AG09319 (cell line): ENCODE data around the gene TBL1XR1.
"Not testable (repeated sequence)": the region's sequence is repeated elsewhere in the genome, so short reads cannot be mapped to it uniquely, and the experiment has no call there.

Source experiments
- DNase-seq: peaks from one replicate; pipeline ENCODE4 v3.0.0-alpha.2; 2010; ENCODE audit warnings: low read depth; ENCODE audit errors: extremely low read depth
- TF ChIP-seq, protein P1 (sequence below): IDR thresholded peaks from 2 replicates; pipeline ENCODE4 v1.5.1; 2011; ENCODE audit warnings: low read depth, mild to moderate bottlenecking, inconsistent platforms, low read length, moderate library complexity

The TBL1XR1 gene

DNA sequence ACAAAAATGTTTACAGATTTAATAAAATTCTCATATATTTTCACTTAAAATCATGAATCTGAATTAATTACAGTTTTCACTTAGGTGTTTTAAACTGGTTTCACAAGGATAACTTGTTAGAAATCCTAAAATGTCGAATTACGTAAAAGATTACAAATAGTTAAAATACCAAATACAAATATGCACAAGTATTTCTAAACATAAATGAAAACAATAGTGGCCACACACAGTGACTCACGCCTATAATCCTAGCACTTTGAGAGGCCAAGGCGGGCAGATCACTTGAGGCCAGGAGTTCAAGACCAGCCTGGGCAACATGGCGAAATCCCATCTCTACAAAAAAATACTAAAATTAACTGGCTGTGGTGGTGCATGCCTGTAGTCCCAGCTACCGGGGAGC, 10.9 kb upstream of the TBL1XR1 start:
- TF ChIP-seq, protein P1, sequence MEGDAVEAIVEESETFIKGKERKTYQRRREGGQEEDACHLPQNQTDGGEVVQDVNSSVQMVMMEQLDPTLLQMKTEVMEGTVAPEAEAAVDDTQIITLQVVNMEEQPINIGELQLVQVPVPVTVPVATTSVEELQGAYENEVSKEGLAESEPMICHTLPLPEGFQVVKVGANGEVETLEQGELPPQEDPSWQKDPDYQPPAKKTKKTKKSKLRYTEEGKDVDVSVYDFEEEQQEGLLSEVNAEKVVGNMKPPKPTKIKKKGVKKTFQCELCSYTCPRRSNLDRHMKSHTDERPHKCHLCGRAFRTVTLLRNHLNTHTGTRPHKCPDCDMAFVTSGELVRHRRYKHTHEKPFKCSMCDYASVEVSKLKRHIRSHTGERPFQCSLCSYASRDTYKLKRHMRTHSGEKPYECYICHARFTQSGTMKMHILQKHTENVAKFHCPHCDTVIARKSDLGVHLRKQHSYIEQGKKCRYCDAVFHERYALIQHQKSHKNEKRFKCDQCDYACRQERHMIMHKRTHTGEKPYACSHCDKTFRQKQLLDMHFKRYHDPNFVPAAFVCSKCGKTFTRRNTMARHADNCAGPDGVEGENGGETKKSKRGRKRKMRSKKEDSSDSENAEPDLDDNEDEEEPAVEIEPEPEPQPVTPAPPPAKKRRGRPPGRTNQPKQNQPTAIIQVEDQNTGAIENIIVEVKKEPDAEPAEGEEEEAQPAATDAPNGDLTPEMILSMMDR: no peak
- DNase-seq: no peak

DNA sequence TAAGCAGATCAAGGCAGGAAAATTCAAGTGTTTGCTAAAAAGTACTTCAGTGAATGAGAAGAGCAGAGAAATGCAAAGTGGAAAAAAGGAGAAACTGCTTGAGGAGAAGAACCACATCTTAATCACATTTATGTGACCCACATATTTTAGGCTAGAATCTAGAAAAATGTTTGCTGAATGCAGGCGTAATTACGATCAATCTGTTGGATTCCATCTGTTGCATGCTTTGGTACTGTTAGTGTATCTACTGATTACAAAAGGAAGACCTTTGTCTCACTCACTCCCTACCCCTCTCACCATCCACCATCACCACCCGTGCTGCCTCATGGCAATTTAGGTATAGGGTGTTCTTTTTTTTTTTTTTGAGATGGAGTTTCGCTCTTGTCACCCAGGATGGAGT, 9.7 kb upstream of the TBL1XR1 start:
- DNase-seq: no peak
- TF ChIP-seq, protein P1: no peak

DNA sequence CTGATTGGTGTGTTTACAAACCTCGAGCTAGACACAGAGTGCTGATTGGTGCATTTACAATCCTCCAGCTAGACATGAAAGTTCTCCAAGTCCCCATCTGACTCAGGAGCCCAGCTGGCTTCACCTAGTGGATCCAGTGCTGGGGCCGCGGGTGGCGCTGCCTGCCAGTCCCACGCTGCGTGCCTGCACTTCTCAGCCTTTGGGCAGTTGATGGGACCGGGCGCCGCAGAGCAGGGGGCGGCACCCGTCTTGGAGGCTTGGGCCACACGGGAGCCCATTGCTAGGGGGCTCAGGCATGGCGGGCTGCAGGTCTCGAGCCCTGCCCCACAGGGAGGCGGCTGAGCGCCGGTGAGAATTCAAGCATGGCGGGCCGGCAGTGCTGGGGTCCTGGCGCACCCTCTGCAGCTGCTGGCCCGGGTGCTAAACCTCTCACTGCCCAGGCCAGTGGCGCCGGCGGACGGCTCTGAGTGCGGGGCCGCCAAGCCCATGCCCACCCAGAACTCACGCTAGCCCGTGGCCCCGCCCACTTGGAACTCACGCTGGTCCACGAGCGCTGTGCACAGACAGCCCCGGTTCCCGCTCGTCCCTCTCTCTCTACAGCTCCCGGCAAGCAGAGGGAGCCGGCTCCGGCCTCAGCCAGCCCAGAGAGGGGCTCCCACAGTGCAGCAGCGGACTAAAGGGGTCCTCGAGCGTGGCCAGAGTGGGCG, 6.6 kb upstream of the TBL1XR1 start:
- DNase-seq: no peak
- TF ChIP-seq, protein P1: no peak

DNA sequence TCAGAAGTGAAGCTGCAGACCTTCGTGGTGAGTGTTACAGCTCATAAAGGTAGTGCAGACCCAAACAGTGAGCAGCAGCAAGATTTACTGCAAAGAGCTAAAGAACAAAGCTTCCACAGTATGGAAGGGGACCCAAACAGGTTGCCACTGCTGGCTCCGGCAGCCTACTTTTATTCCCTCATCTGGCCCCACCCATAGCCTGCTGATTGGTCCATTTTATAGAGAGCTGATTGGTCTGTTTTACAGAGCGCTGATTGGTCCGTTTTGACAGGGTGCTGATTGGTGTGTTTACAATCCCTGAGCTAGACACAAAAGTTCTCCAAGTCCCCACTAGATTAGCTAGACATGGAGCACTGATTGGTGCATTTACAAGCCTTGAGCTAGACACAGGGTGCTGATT, 5.7 kb upstream of the TBL1XR1 start:
- not testable (repeated sequence) for DNase-seq

DNA sequence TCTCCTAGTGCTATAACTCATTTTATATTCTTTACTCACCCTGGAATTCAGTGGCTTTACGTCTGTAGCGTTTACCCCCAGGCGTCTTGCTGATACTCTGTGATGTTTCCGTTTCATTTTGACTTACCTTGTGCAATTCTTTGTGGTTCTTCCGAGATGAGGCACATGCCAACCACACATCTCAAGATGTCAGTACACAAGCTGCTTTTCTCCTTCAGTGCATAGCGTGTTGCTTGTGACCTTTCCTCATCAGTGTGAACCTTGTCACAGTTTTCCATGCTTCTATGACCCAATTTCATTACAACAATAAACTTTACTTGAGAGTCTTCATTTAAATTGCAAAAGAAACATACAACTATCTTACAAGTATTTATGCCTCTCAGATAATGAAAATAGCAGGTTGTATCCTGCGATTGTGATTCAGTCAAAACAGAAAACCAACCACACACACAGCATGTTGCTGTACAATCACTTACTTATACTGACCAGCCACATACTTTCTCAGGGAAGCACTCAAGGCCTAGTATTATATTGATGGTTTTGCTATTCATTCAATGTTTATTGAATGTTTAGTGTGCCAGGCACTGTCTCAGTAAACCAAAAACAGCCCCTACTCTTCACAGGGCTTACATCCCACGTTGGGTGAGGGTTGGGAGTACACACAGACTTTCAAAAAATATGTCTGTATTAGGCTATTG, 4.6 kb upstream of the TBL1XR1 start:
- TF ChIP-seq, protein P1: no peak
- no peak for DNase-seq

DNA sequence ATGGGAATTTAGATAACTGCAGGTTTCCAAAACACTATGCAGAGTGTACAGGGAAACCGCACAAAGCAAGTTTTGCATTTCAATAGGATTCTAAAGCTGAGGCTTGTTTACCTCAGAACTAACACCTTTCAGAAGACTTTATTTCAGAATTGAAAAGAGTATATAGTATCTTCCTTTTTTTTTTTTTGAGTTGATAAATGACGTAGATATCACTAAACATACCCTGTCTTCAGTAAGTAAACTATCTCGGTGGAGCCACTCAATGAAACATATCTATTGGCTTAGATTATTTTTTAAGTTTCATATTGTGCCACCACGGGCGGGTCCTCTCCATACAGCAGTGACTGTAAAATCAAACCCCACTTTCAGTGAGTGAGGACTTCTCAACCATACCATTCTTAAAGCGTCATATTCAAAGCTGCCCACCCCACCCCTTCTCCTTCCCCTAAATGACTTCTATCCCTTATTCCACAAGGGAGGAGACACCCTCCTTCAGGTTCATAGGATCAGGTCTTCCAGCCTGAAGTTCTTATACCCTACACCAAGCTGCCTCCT, 2.0 kb upstream of the TBL1XR1 start:
- TF ChIP-seq, protein P1: no peak
- no peak for DNase-seq

DNA sequence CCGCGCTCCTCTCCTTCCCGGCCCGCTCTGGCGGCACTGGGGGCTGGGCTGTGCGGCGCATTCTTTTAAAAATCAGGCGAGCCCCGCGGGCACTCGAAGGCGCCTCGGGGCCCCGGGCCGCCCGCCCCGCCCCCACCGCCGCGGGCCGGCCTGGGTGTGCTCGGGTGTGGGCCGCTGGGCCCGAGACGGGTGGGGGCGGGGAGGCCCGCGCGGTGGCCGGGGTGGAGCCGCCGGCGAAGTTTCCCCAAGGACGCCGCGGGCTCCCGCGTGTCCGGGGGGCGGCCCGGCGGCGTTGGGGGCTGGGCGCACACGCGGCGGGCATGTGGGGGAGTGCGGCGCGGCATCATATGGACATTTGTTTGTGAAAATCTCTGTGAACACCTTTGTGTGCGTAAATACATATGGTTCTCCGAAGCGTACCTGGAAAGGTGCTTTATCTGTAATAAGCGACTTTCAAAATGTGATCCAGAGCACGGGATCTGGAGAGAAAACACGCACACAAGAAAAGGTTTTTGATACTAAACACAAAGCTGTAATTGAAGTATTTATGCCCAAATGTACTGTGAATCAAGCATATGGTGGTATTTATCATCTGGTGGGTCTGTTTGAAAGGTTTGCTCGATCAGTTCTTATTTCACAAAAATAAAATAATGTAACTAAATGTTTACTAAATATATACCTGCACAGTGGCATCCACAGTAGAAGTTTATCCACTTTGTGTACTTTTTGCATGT, 612 bp upstream of the TBL1XR1 start:
- no peak for DNase-seq
- TF ChIP-seq, protein P1: no peak
